NT2/D1 (cell line): ENCODE data around the gene SLC37A2.

ENCODE experiments used
- YY1 ChIP-seq: IDR thresholded peaks from 2 replicates; pipeline ENCODE4 v1.6.1; 2011; ENCODE audit not compliant: insufficient read length, insufficient read depth
- ZNF274 ChIP-seq: IDR thresholded peaks from 2 replicates; pipeline ENCODE4 v1.6.1; 2011; ENCODE audit warnings: mild to moderate bottlenecking, low read depth, low read length

GRCh38 chr11:125102025-125102424, 38.9 kb downstream of the SLC37A2 start:
- TF ChIP-seq YY1: no peak
- TF ChIP-seq ZNF274: no peak
